Measurements from ENCODE around the gene GIMAP8.

Gene GIMAP8
- 14.8 to 99.3 (median 39.7) reads per million in 9 experiments for total RNA-seq

GRCh38 chr7:150450491-150451001 lies at the start of gene GIMAP8:
TSS of gene GIMAP8 (plus strand) at chr7:150450630. CDS start at chr7:150466699, 16,069 bp downstream.
- ATAC-seq (replicated peaks) (peak; percentile 63), DNase-seq (peak; percentile 52 to 55 (median 54))
- Mint-ChIP-seq H3K27ac (peak within 1 kb of the TSS; percentile 80 to 98), H3K9me3 (no peaks in the 10 kb centered on the region), H3K4me1 (ENCODE audit: low read depth in 2 of 2) (peaks cover 67 to 70% of the 10 kb centered on the region in 2 donors), H3K36me3 (ENCODE audit: insufficient read depth) (peaks cover 28% of the 10 kb centered on the region), H3K4me3 (peak within 1 kb of the TSS; percentile 98 to 100), H3K27me3 (no peaks in the 10 kb centered on the region)

DNA sequence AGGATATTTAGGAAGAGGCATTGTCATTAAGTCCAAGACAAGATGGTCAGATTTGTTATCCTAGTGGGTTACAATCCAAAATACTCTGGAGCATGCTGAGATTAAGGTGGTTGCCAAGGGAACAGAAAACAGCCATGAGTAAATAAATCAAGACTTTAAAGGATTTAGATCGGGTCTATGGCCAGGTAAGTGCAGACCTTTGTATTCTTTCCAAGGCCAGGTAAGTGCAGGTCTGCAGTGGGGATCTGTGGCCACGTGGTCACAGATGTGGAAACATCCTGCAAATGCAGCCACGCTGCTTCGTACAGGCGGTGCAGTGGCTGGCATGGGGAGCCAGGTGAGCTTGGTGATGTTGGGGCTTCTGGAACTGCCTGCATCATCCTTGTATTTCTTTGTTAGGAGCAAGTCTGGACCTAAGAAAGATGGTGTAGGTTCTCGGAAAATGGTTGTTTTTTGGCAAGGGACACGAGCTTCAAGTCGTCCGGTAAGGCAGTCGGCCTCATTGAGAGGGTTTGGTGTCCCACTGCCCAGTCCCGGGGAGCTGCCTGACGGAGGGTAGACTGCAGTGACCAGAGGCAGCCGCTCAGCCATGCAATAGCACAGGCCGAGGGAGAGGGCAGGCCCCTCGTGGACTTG lies 49.5 kb upstream of the GIMAP8 start:
- Mint-ChIP-seq H3K4me1 (ENCODE audit: low read depth in 2 of 2) (peaks cover 15 to 16% of the 10 kb centered on the region in 2 donors), H3K4me3 (no peak overlapping the region), H3K27me3 (no peaks in the 10 kb centered on the region), H3K27ac (peak overlapping the region in 1 of 2 donors; percentile 51), H3K36me3 (ENCODE audit: insufficient read depth) (peaks cover 14% of the 10 kb centered on the region), H3K9me3 (no peaks in the 10 kb centered on the region)
- no peak for DNase-seq
- ATAC-seq (replicated peaks) = no peak

GRCh38 chr7:150401424-150401790 lies 49.0 kb upstream of the GIMAP8 start:
- Mint-ChIP-seq H3K27ac (peak overlapping the region in 1 of 2 donors; percentile 51), H3K36me3 (ENCODE audit: insufficient read depth) (peaks cover 16% of the 10 kb centered on the region)
- ATAC-seq (replicated peaks) = no peak

GRCh38 chr7:150401861-150402631 lies 48.4 kb upstream of the GIMAP8 start:
- peak overlapping the region in 1 of 2 donors; percentile 67 for H3K27ac Mint-ChIP-seq
- no peaks in the 10 kb centered on the region for H3K9me3 Mint-ChIP-seq
- peaks cover 16% of the 10 kb centered on the region for H3K36me3 Mint-ChIP-seq (ENCODE audit: insufficient read depth)
- ATAC-seq (replicated peaks) (no peak), DNase-seq (no peak)
- peak overlapping the region in 1 of 2 donors; percentile 38 for H3K4me3 Mint-ChIP-seq
- H3K27me3 Mint-ChIP-seq = no peaks in the 10 kb centered on the region
- H3K4me1 Mint-ChIP-seq (ENCODE audit: low read depth in 2 of 2) = peaks cover 24 to 26% of the 10 kb centered on the region in 2 donors

More at GRCh38 chr7:150401424-150401790, 49.0 kb upstream of the GIMAP8 start:
- Mint-ChIP-seq H3K27me3 (no peaks in the 10 kb centered on the region), H3K9me3 (no peaks in the 10 kb centered on the region), H3K4me1 (ENCODE audit: low read depth in 2 of 2) (peaks cover 20 to 21% of the 10 kb centered on the region in 2 donors), H3K4me3 (no peak overlapping the region)
- DNase-seq = no peak

- Mint-ChIP-seq H3K9me3 (no peaks in the 10 kb centered on the region), H3K27ac (peak overlapping the region in 1 of 2 donors; percentile 67), H3K36me3 (ENCODE audit: insufficient read depth) (peaks cover 16% of the 10 kb centered on the region), H3K4me1 (ENCODE audit: low read depth in 2 of 2) (peaks cover 25 to 28% of the 10 kb centered on the region in 2 donors), H3K4me3 (peak overlapping the region in 1 of 2 donors; percentile 38), H3K27me3 (no peaks in the 10 kb centered on the region)
- no peak for ATAC-seq (replicated peaks)
- no peak for DNase-seq
Measured at GRCh38 chr7:150402671-150403321, 47.6 kb upstream of the GIMAP8 start.

GRCh38 chr7:150403376-150404171 lies 46.9 kb upstream of the GIMAP8 start:
- Mint-ChIP-seq H3K4me3 (peak overlapping the region; percentile 92 to 96), H3K9me3 (no peaks in the 10 kb centered on the region), H3K36me3 (ENCODE audit: insufficient read depth) (peaks cover 22% of the 10 kb centered on the region), H3K4me1 (ENCODE audit: low read depth in 2 of 2) (peaks cover 26 to 30% of the 10 kb centered on the region in 2 donors), H3K27ac (peak overlapping the region; percentile 80), H3K27me3 (no peaks in the 10 kb centered on the region)
- no peak for DNase-seq
- no peak for ATAC-seq (replicated peaks)

DNA sequence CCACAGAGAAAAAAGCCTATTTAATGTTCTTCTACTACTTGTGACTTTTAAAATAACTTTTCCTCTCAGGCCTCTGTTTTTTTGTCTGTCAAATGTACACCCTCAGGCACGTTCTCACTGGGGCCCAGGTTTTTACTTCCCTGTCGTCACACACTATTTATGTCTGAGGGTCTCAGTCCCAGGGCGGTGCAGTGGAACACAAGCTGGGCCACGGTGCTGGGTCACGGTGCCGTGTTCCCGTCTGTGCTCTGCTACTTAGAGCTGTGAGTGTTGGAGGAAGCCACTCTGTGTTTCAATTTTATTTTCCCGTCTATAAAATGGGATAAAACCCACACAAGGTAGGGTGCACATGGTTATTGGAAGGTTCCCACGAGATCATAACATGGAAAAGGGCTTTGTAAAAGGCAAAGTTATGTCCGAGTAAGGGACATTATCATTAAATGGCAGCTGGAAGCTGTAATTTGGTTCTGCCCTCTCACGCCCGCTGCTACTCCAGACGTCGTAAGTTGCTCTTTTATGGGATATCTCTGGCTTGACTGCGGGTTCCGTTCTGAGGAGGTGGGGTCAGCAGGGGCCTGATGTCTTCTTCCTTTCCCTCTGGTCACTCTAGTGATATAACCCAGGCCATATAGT lies 46.1 kb upstream of the GIMAP8 start:
- H3K27me3 Mint-ChIP-seq = no peaks in the 10 kb centered on the region
- no peak for ATAC-seq (replicated peaks)

DNA sequence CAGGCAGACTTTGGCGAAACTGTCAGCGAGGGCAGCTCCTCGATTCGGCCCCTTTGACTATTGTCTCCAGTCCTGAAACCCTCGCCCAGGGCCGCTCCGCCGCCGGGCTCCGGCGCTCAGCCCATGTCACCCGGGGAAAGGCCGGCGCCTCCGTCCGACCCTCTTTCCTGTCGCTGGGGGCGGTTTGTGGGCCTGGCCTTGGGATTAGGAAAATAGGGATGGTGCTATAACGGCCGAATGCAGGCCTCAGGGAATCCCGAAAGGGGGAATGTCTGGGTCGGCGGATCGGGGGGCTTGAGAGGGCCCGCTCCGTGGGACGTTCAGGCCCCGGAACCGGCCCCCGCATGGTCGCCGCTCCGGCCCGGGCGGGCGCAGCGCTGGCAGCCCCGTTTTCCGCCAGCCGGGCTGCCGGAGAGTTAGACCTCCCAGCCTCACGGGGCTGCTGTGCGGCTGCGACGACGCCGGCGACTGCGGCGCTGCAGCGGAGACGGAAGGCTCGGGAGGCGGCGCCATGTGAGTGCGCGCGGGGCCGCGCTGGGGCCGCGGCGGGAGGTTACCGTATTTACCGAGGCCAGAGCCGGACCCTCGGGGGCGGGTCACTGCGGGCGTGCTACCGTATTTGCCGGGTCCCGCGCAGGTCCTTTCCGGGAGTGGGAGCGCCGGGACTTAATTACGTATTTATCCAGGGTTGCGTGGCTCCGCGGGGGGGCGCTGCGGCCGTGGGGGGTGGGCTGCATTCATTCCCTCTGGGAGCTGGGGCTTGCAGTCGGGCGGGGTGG lies 45.4 kb upstream of the GIMAP8 start:
- Mint-ChIP-seq H3K27me3 (no peaks in the 10 kb centered on the region), H3K27ac (peak overlapping the region; percentile 80), H3K4me1 (ENCODE audit: low read depth in 2 of 2) (peaks cover 32 to 34% of the 10 kb centered on the region in 2 donors), H3K36me3 (ENCODE audit: insufficient read depth) (peaks cover 30% of the 10 kb centered on the region), H3K4me3 (peak overlapping the region; percentile 92 to 96), H3K9me3 (no peaks in the 10 kb centered on the region)
- ATAC-seq (replicated peaks) = peak; percentile 89
- DNase-seq = peak; percentile 69 to 75 (median 71)

More for the DNA sequence above, 46.1 kb upstream of the GIMAP8 start:
- peaks cover 26% of the 10 kb centered on the region for H3K36me3 Mint-ChIP-seq (ENCODE audit: insufficient read depth)
- H3K9me3 Mint-ChIP-seq = no peaks in the 10 kb centered on the region
- peaks cover 32 to 34% of the 10 kb centered on the region in 2 donors for H3K4me1 Mint-ChIP-seq (ENCODE audit: low read depth in 2 of 2)
- H3K27ac Mint-ChIP-seq = peak overlapping the region; percentile 80
- H3K4me3 Mint-ChIP-seq = peak overlapping the region; percentile 92 to 96
- DNase-seq = peak in 1 of 3 experiments; percentile 7

DNA sequence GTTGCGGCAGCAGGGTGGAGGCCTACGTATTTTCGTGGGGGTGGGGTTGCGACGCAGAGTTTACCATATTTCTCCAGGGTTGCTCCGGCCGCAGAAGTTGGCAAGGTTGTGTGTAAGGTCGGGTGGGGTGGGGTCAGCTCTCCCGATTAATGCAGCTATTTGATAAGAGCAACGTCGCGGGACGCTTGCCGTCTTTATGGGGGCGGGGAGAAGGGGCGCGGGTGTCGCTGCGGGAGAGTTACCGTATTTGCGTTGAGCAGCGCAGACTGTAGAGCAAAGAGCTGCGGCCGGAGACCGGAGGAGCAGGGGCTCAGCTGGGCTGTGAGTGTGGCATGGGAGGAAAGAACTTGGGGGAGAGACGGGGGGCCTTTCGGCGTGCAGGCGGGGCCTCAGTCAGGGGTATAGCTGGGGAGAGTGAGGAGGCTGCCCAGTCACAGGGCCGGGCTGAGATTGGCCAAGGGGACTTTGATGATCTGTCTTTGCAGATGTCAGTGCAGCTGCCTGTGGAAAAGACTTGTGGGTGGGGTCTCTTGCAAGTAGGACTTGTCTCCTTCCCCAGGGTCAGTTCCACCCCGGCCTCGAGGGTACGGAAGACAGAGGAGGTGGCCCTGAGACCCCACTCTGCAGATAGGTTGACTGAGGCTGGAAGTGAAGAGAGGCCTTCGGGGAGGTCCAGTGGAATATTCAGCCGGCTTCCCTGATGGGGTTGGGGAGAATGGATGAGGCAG lies 44.7 kb upstream of the GIMAP8 start:
- peak; percentile 30 for ATAC-seq (replicated peaks)
- Mint-ChIP-seq H3K9me3 (no peaks in the 10 kb centered on the region), H3K27me3 (no peaks in the 10 kb centered on the region), H3K27ac (peak overlapping the region; percentile 80), H3K36me3 (ENCODE audit: insufficient read depth) (peaks cover 30% of the 10 kb centered on the region), H3K4me3 (peak overlapping the region; percentile 92 to 96), H3K4me1 (ENCODE audit: low read depth in 2 of 2) (peaks cover 32 to 34% of the 10 kb centered on the region in 2 donors)
- peak; percentile 25 to 42 (median 38) for DNase-seq

DNA sequence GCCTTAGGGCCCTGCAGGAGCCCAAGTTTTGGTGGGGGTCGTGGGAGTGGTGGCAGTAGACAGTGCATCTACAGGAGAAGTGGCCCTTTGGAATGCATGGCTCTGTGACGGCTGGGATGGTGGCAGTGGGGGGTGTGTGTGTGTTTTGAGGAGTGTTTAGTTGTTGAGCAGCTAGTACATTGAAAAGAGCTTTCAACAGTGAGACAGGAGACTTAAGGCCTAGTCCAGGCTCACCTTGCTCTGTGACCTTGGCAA lies 44.2 kb upstream of the GIMAP8 start:
- Mint-ChIP-seq H3K9me3 (no peaks in the 10 kb centered on the region), H3K27me3 (no peaks in the 10 kb centered on the region), H3K36me3 (ENCODE audit: insufficient read depth) (peaks cover 34% of the 10 kb centered on the region), H3K27ac (peak overlapping the region; percentile 80), H3K4me3 (peak overlapping the region; percentile 92 to 96), H3K4me1 (ENCODE audit: low read depth in 2 of 2) (peaks cover 32 to 34% of the 10 kb centered on the region in 2 donors)
- DNase-seq (peak in 1 of 3 experiments; percentile 11), ATAC-seq (replicated peaks) (no peak)

GRCh38 chr7:150406567-150407421 lies 43.6 kb upstream of the GIMAP8 start:
- Mint-ChIP-seq H3K27me3 (no peaks in the 10 kb centered on the region), H3K36me3 (ENCODE audit: insufficient read depth) (peaks cover 36% of the 10 kb centered on the region), H3K27ac (peak overlapping the region; percentile 80), H3K4me1 (ENCODE audit: low read depth in 2 of 2) (peaks cover 33 to 34% of the 10 kb centered on the region in 2 donors), H3K9me3 (no peaks in the 10 kb centered on the region), H3K4me3 (peak overlapping the region; percentile 92 to 96)
- DNase-seq = peak in 1 of 3 experiments; percentile 25
- ATAC-seq (replicated peaks) = peak; percentile 29
